ENCODE results near the gene RBBP8NL.

RBBP8NL gene

DNA sequence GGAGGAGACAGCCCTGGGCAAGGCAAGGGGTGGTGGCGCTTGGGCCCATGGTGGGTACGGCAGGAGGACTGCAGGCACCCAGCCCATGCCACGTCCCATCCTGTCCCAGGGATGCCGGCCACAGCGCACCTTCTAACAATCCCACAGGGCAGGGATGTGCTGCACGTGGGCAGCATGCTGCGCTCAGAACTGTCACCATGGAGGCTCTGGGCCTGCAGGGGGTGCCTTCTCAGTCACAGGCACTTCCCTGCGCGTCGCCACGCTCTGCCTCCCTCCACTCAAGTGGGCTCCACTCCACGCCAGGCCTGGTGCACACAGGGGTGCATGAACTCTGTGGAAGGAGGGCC lies 22.6 kb downstream of the RBBP8NL start:
- no peak for DNase-seq

DNA sequence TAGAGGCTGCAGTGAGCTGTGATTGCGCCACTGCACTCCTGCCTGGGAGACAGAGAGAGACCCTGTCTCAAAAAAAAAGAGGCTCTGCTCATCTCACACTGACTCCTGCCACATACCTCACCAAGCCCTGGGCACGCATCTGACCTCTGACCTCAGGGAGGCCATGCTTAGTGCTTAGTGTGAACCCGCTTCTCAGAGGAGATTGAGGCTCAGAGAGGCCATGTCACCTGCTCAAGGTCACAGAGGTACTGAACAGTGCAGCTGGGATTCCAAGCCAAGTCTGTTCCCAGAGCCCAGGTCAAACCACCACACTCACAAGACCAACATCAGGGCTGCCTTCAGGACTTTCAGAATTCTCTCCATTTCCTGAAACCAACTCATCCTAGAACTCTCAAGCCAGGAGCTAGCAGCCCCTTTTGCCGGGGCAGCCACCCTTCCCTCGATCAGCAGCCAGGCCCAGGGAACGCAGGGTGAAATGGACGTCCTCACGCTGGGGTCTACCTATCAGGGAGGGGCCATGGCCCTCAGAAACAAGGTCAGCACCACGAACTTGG lies 23.1 kb downstream of the RBBP8NL start:
- no peak for DNase-seq

DNA sequence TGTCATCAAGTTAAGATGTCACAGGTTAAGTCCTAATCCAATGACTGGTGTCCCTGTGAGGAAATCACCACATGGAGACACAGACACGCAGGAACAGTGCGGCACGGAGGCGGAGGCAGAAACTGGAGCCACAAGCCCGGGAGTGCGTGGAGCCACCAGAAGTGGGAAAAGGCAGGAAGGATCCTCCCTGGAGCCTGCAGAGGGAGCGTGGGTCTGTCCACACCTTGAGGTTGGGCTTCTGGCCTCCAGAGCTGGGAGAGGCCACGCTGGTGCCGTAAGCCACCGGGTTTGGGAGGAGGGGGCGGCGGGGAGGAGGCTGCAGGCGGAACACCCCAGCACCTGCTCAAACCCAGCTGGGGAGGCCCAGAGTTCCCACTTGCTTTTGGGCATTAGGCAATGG lies 24.0 kb downstream of the RBBP8NL start:
- no peak for DNase-seq

DNA sequence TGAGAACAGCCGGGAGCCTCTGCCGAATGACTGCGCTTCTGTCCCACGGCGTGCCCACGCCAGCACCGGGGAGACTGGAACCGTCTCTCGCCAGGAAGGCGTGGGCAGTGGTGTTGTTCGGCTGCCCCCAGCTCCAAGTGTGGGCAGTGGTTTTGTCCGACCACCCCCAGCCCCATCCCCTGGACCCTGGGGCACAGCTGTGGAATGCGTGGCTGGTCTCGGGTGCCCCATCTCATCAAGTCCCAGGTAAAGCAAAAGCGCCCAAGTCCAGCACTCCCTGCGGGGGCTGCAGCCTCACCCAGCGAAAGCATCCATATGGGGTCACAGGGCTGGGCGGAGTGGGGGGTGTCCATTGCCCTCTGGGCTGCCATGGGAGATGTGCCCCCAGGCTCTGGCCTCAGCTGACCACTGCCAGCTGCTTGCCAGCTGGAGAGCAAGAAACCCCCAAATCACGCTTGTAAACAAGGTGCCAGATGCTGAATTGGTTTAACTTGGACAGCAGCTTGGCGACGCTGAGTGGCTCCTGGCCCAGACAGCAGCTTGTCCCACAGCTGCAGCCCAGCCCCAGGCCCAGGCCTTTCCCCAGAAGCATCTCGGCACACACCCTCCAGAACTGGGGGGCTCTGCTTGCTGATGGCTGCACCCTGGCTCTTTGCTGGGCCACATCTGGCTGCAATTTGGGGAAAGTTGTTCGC lies 24.7 kb downstream of the RBBP8NL start:
- DNase-seq = no peak

DNA sequence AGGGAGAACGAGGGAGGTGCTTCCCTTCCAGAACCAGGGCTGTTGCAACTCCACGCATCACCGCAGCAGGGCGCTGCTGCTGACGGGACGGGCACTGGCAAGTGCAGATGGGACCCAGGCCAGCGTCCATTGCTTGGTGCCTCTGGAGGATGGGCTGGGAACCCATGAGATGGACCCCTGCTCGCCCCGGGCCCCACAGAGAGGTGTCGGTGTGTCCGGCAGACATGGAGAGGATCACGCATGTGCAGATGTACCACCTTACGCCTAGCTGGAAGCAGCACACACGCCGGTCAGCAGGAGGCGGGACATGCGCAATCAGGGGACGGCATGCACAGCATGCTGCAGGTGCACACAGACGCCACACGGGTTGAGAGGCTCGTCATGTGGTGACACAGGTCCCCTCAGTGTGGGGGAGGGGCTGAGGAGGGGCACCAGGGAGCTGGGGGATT lies 26.0 kb downstream of the RBBP8NL start:
- DNase-seq = no peak

DNA sequence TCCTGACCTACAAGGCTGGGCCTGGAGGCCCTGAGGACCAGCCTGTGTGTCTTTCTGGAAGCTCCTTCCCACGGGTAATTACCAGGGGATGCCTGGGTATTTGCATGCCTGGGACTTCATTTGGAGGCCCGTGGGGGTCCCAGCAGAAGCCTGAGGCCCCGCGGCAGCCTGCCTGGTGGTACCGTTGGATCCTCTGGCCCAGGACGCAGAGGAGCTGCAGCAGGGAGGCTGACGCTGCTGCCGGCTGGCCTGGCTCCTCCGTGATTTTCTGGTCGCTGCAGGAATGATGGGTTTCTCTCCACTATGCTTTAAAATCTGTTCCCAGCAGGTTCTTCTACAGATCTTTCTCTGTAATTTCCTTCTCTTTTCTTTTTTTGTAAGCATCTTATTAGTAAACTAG lies 26.8 kb downstream of the RBBP8NL start:
- DNase-seq = no peak

DNA sequence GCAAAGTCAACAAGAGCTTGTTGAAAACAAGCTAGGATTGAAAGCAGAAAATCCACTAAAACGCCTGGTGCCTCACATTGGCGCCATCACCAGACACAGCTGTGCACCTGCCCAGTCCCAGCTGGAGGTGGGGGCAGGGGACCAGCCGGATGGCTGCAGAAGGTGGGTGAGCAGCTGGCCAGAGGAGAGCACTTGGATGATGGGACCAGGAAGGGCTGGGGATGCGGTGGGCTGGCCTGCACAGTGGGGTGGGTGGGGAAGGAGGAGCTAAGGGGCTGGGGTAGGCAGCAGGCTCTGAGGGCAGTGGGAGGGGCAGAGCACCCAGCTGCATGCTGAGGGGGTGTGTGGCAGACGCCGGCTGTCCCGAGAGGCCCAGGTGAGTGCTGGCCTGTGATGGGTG lies 27.3 kb downstream of the RBBP8NL start:
- DNase-seq = peak; percentile 35

DNA sequence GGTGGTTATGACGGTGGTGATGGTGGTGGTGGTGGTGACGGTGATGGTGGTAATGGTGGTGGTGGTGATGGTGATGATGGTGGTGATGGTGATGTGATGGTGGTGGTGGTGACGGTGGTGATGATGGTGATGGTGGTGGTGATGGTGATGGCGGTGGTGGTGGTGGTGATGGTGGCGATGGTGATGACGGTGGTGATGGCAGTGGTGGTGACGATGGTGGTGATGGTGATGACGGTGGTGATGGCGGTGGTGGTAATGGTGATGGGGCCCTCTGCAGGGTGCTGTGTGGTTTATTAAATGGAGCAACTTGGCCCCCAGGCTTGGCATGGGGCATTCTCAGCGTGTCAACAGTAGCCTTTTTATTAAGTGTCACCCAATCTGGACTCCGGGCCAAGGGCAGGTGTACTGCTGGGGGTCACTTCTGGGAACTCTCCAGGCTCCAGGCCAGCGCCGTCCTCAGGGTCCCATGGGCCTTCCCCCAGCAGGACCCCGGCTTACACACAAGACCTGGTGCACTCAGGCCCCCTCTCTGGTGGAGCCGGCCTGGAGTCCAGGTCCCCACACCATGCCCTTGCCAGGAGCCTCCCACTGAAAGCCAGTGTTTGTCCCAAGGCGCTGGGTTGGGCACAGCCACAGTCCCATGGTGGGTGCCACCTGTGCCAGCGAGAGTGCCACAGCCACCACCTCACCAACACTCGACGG lies 29.1 kb downstream of the RBBP8NL start:
- no peak for DNase-seq

DNA sequence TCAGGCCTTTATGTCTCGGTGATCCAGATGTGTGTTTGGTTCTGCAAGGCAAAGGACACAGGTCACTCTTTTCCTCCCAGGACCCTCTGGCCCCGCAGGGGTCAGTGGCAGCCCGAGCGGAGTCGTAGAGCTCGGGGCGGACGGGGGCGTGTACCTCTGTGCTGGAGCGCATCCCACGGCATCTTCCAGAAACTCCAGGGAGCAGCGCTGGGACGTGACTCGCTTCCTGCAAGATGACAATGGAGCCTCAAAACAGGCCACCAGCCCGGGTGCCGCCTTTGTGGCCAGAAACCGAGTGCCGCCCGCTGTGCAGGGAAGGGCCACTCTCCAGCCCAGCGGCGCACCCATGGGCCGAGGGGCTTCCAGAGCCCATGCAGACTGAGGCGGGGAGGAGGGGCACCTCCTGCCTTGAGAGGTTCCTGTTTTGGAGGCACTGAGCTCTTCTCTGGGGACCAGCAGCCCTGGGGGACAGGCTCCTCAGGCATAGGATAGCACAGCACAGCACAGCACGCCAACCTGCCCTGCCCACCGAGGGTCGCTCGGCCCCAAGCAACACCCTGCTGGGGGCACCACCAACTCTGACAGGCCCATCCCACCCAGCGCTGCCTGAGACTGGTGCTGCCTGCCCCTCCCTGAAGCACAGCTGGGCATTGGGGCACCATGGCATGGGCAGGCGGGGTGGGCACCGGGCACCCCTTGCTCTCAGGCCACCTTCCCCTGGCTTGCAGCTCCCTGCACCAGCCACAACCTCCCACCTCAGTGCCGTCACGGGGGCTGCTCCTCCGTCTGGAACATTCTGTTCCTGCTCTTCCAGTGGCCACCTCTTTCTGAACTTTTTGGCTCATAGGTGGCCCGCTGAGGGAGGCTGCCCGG lies 30.7 kb downstream of the RBBP8NL start:
- DNase-seq = no peak

DNA sequence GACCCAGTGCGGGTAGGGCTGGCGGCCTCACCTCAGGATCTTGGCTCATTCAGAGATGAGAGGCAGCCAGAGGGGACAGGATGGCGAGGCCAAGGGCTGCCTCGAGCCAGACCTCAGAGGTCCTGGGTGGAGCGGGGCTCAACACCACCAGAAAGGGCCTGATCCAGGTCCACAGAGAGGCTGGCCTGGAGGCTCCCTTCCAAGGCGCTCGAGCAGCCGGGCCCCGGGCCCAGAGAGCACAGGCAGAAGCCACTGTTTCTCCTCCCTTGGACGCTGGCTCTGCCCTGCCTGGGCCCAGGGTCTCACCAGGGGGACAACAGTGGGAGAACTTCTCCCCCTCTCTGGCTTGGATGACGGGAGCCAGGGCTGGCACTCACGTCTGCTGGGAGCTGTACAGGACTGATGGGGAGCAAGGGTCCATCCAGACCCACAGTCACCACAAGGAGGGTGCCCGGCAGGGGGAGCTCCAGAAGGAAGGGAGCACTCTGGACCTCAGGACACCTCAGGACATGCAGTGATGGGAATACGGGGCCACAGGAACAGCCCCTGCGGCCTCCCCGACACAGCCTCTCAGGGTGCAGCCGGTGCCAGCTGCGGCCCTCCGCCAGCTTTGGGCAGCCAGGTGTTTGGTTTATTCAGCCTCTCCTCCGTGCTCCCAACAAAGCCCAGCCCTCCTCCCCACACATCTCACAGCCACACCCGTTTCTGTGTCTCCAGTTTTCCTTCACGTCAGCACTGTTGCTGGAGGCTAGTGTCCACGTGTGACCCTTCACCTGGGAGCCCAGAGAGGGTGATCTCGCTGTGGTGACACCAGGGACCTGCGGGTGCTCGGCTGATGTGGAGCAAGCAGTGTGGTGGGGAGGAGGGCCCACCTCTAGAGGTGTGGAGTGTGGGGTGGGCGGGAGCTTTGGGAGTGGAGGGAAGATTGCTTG lies 31.8 kb downstream of the RBBP8NL start:
- no peak for DNase-seq

DNA sequence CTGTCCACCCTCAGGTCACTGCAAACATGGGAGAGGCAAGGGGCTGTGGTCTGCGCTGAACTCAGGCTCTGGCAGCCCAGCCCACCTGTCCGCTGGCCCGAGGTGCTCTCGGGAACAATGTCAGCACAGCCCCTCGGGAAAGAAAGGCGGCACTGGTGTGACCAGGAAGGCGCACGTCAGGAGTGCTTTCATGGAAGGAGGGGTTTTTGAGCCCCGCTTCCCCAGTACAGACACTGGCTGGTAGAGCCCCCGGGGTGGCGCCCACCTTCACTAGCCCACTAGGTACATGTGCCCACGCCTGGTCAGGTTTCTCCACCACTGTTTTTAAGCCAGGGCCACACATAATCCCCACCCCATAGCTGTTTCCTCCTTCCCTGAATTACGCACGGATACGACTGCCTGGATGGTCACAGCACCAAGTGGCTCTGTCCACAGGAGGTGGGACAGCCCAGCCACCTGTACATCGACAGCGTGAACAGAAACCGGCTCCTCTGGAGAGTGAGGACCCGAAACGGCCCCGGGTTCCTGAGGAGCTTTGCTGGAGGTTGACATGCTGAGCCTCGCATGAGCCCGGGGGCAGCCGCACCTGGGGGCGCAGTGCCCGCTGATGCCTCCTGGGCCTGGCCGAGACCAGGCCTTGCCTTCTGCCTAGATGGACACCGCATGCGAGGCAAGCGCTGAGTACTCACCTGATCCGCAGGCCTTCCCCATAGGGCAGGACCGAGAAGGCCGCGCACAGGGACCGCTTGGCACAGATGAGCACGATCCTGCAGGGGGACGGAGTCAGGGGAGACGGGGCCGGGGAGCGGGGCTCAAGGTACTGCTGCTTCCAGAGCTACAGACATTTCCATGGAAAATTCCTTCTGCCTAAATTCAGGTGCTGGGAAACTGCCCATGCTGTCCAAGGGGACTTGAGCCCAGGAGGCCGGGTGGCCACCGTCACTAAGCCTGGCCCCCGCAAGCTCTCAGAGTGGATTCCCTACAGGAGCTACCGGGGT lies 32.8 kb downstream of the RBBP8NL start:
- DNase-seq = no peak

DNA sequence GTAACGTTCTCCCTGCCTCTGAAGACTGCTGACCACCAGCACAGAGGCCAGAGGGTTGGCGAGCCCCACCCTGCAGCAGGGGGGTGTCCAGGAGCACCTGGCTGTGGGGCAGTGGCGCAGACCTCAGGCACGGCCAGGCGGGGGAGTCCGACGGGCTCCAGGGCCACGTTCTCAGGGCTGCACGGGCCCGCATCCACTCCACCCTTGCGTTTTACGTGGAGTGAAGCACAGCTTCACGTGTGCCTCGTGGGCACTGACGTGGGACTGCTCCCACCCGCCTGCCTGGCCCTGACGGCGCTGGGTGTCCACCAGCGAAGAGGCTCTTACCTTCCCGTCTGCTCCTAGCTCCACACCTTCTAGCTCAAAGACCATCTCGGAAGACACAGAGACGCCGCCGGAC lies 33.5 kb downstream of the RBBP8NL start:
- no peak for DNase-seq

DNA sequence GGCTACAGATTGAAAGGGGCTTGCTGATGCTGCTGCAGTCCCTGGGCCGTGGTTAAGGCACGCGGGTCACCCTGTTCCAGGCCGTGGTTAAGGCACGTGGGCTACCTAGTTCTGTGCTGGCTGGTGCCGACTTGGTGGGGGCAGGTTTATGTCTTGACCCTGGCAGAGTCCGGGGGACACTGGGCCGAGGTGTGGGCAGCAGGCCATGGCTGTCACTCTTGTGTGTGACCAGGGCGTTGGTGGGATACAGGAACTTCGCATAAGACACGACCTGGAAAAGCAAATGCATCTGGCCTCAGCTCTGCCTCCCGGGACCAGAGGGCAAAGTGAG lies 34.0 kb downstream of the RBBP8NL start:
- DNase-seq = no peak

DNA sequence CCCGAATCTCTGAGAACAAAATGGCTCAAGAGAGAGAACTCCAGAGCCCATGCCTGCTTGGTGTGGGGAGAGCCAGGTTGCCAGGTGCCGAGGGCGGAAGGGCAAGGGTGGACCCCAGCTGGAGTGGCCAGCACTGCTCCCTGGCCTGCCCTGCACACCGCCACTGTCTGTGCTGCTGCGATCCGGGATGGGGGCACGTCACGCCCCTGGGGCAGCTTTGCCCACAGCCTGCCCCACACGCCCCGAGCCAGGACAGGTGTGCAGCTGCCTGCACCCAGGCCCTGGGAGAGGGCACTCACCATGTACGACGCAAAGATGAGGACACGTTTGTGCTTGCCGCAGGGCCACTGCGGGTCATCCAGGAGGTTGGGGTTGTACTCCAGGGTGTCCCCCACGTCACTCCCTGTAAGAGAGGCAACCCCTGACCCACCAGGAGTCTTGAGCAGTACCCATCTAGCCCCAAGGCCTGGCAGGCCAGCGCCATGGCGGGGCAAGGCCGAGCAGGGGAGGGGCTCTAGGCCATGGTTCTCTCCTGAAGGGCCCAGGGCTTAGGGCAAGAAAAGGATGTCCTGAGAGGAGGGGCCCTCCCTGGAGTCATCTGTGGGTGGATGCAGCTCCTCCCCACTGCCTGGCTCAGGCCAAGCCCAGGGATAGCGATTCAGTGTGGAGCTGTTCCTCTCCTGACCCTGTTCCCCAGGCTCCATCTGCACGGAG lies 34.6 kb downstream of the RBBP8NL start:
- DNase-seq = no peak

DNA sequence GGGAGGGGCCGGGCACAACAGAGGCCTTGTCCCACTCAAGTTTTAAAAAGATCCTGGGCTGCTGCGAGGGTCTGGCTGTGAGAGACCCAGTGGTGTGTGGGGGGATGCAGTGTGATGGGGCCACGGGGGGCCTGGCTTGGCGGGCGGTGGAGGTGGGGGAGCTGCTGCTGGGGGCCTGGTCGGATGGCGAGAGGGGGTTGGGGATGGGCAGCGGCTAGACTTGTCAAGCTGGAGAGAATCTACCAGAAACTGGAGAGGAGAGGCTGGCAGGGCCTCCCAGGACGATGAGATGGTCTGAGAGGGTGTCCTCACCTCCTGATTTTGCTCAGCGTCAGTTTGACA lies 35.3 kb downstream of the RBBP8NL start:
- DNase-seq = no peak

DNA sequence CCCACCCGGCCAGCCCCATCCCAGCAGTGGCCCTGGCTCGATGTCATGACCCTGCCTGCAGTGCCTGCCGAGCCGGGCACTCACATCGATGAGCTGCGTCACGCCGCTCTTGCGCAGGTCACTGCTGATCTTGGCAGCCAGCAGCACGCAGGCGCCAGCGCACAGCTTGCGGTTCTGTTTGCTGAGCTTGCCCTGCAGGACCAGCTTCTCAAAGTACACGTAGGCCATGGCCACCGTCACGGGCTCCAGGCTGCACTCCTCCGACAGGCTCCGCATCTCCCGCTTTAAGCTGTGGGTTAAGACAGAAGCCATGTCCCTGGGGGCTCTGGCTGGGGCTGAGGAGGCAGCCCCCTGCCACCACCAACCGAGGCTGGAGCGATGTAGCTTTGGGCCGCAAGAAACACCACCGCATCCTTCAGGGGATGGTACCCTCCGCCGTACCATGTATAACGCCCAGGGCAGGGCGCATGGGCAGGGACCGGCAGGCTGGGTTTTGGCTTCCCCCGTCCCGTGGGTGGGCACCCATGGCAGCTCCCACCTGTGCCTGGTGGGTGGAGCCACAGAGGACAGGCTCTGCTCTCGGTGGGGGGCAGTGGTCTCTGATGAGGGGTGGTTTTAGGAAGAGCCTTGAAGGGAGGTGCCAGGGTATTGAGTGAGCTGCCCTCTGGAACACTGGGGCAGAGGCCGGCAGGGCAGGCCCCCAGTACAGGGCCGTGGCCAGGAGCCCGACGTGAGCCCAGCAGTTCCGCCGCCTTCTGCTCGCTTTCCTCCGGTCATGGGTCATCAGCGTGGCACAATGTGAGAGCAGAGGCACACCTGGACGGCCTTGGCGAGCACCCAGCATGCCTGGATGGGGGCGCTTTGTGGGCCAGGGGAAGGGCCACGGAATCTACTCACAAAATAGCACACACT lies 35.9 kb downstream of the RBBP8NL start:
- DNase-seq = no peak

DNA sequence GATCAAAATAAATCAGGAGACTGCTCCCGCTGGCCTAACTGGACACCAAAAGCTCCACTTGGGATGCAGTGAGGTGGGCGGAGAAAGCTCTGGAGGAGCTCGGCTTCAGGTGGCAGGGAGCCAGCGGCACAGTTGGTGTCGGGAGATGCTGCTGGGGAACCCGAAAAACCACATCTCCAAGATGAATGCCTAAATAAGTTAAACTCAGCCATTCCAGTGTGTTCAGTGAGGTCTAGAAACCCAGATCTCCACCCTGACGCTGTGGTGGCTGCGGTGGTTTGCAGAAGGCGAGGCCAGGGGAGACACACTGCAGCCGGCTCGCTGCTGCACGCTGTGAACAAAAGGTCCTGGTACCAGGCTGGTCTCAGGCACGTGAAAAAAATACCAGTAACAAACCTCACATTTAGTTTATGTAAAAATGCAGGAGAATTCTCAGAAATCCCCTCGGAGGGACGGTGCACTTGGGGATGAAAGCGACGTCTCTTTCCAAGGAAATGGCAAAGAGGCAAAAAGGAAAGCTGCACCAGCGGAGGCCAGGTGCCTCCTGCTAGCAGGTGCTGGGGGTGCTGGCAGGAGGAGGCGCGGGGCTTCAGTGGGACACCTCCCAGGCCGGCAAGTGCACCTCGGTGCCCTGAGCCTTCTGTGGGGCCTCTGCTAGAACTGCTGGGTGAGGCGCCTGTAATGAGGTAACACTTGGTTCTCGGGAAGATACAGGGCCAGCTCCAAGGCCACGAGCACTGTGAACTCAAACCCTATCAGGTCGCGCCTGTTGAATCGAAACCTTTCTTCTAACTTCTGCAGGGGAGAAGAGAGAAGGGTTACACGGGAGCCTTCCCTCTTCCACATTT lies 36.8 kb downstream of the RBBP8NL start:
- DNase-seq = no peak

DNA sequence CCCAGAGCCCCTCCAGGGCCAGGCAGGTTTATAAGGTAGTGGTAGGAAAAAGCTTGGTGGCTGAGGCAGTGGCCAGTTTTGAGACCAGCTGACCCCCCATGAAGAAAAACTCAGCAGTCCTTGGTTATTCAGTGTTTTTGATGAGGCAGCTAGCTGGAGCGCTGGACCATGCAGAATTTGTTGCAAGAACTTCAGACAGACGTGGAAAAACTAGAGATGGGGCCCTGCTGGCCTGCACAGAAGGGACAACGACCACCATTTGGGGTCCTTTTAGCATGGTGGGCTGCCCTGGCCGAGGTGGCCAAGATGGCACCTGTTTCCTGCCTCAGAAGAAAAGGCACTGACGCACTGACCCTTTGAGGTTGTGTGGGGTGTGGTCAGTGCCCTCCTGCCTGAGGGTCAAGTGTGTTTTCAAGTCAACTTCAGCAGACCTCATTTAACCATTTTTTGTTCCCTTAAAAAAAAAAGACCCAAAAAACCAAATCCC lies 37.7 kb downstream of the RBBP8NL start:
- DNase-seq = no peak
